Vagina (tissue), 2 donors: Measurements from ENCODE around the gene NEK11. TPM values are rescaled to one million over a fixed set of nuclear protein-coding genes. Genes with fewer than 3 reads are reported as not detected.

ENCODE experiments used
- DNase-seq, 2 donors: peaks; one replicate each; pipeline ENCODE4 v3.0.0-alpha.2; 2017; ENCODE audit errors: extremely low spot score in 2 of 2
- H3K27ac ChIP-seq: fragments of 200-600 bp; sonication (generic); one replicate; pipeline ENCODE4 v1.5.1; 2019
- H3K27me3 ChIP-seq: fragments of 200-600 bp; sonication (generic); one replicate; pipeline ENCODE4 v1.5.1; 2019
- H3K36me3 ChIP-seq, 2 donors: fragments of 200-600 bp; sonication (generic); one replicate each; pipeline ENCODE4 v1.5.1; 2017 to 2019
- H3K4me1 ChIP-seq: fragments of 200-600 bp; sonication (generic); one replicate; pipeline ENCODE4 v1.5.1; 2019
- H3K4me3 ChIP-seq, 2 donors: fragments of 200-600 bp; sonication (generic); 1 replicate in 1 of 2; 2 replicates in 1 of 2; pipeline ENCODE4 v1.5.1; 2016 to 2019
- H3K9me3 ChIP-seq: fragments of 200-600 bp; sonication (generic); one replicate; pipeline ENCODE4 v1.5.1; 2019
- POLR2A ChIP-seq, 2 donors: fragments of 450-650 bp; IDR thresholded peaks; one replicate each; pipeline ENCODE4 v1.6.1; 2017; ENCODE audit warnings: antibody characterized with exemption in 2 of 2, mild to moderate bottlenecking in 2 of 2, moderate library complexity in 2 of 2
- POLR2AphosphoS5 ChIP-seq, 2 donors: sonication (generic); formaldehyde crosslinking; IDR thresholded peaks; one replicate each; pipeline ENCODE4 v1.9.0; 2017; ENCODE audit warnings: antibody characterized with exemption in 2 of 2, mild to moderate bottlenecking in 2 of 2, low read depth in 1 of 2; ENCODE audit not compliant: insufficient read depth in 1 of 2
- intact Hi-C: fragments of 100-400 bp; cut with DNase I; formaldehyde crosslinking; loops from one replicate; pipeline ENCODE4 v1.15.1; 2023
- total RNA-seq: library from RNA; depleted of rRNA; stranded (reverse); fragments of >200 nt; gene quantifications from one replicate; pipeline ENCODE4 v1.2.3, GENCODE V29; 2016
- TF ChIP-seq, protein P1 (sequence below), 3 experiments: fragments of 450-650 bp in 2 of 3; fragments of 200-600 bp in 1 of 3; sonication (generic) in 1 of 3; IDR thresholded peaks; one replicate each; pipeline ENCODE4 v1.5.1; 2017 to 2019; ENCODE audit warnings: antibody characterized with exemption in 3 of 3, mild to moderate bottlenecking in 2 of 3, moderate library complexity in 2 of 3

Gene NEK11
- total RNA-seq, 1 donor from 2014 or later: 8.6 TPM

DNA sequence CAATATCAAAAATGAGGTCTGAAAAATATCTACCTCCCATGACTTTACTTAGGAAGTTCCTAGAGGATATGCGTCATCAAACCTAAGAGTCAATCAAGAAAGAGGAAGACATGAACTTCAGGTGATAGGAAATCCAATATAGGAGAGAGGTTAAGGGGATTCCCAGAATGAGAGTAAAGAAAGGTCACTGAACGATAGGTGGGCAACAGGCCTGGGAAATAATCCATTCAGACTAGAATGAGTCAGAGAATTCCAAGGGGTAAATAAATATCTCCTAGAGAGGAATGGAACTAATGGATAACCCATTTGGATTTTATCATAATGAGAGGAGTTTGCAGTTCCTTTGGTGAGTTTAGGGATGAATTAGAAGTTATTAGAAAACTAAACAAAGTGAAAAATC, 223.8 kb downstream of the NEK11 start:
- Histone ChIP-seq H3K4me3 (no peak overlapping the region), H3K36me3 (no peaks in the 10 kb centered on the region), H3K27me3 (no peaks in the 10 kb centered on the region), H3K9me3 (no peaks in the 10 kb centered on the region), H3K27ac (no peak overlapping the region), H3K4me1 (no peaks in the 10 kb centered on the region)
- intact Hi-C loops: no loop called here
- TF ChIP-seq, protein P1, sequence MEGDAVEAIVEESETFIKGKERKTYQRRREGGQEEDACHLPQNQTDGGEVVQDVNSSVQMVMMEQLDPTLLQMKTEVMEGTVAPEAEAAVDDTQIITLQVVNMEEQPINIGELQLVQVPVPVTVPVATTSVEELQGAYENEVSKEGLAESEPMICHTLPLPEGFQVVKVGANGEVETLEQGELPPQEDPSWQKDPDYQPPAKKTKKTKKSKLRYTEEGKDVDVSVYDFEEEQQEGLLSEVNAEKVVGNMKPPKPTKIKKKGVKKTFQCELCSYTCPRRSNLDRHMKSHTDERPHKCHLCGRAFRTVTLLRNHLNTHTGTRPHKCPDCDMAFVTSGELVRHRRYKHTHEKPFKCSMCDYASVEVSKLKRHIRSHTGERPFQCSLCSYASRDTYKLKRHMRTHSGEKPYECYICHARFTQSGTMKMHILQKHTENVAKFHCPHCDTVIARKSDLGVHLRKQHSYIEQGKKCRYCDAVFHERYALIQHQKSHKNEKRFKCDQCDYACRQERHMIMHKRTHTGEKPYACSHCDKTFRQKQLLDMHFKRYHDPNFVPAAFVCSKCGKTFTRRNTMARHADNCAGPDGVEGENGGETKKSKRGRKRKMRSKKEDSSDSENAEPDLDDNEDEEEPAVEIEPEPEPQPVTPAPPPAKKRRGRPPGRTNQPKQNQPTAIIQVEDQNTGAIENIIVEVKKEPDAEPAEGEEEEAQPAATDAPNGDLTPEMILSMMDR (IDR thresholded peaks at IDR 0.05): no peak
- TF ChIP-seq POLR2A (IDR thresholded peaks at IDR 0.05) (no peak), POLR2AphosphoS5 (IDR thresholded peaks at IDR 0.05; ENCODE audit: insufficient read depth in 1 of 2, low read depth in 1 of 2) (no peak)
- DNase-seq: no peak

DNA sequence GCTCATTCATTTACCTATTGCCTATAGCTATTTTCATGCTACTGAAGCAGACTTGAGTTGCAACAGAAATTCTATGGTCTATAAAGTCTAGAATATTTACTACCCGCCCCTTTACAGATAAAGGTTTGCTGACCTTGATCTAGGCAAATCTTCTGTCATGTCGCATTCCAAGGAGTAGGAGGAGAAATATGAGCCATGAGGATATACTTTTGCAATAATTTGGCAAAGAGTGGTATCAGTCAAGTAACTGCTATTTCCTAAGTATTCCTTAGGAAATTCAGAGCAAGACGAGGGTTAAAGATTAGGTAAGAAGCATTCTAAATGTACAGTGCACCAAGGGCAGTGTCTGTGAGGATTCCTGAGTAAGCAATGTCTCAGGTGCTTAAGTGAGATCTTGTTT, 233.8 kb downstream of the NEK11 start:
- Histone ChIP-seq H3K27me3 (no peaks in the 10 kb centered on the region), H3K9me3 (no peaks in the 10 kb centered on the region), H3K27ac (no peak overlapping the region), H3K4me3 (no peak overlapping the region), H3K36me3 (no peaks in the 10 kb centered on the region), H3K4me1 (no peaks in the 10 kb centered on the region)
- no peak for DNase-seq
- intact Hi-C loops: no loop called here
- TF ChIP-seq, protein P1 (IDR thresholded peaks at IDR 0.05): no peak
- TF ChIP-seq POLR2A (IDR thresholded peaks at IDR 0.05) (no peak), POLR2AphosphoS5 (IDR thresholded peaks at IDR 0.05; ENCODE audit: insufficient read depth in 1 of 2, low read depth in 1 of 2) (no peak)

- Histone ChIP-seq H3K9me3 (no peaks in the 10 kb centered on the region), H3K4me1 (no peaks in the 10 kb centered on the region), H3K36me3 (no peaks in the 10 kb centered on the region), H3K27ac (no peak overlapping the region), H3K27me3 (no peaks in the 10 kb centered on the region), H3K4me3 (no peak overlapping the region)
- DNase-seq: no peak
- intact Hi-C loops: no loop called here
- TF ChIP-seq POLR2A (IDR thresholded peaks at IDR 0.05) (no peak), POLR2AphosphoS5 (IDR thresholded peaks at IDR 0.05; ENCODE audit: insufficient read depth in 1 of 2, low read depth in 1 of 2) (no peak)
- TF ChIP-seq, protein P1 (IDR thresholded peaks at IDR 0.05): no peak
Measured at GRCh38 chr3:131261104-131261503, 234.4 kb downstream of the NEK11 start.

DNA sequence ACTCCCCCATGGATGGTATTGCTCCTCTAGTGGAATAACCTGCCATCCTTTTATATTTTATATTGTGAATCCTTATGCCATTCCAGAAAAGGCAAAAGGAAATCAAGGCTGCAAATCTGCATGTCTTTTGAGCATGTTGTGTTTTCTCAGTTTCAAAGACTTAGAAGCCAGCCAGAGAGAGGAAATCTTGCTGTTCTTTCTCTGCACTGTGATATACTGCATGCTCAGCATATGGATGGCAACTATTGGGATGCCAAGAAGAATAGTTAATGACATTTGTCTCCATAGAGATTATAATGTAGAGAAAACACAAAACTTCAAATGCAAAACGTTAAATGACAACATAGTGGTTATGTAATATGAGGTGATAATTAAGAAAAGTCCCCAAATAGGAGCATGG, 248.9 kb downstream of the NEK11 start:
- Histone ChIP-seq H3K4me1 (no peaks in the 10 kb centered on the region), H3K27ac (no peak overlapping the region), H3K4me3 (no peak overlapping the region), H3K27me3 (no peaks in the 10 kb centered on the region), H3K36me3 (no peaks in the 10 kb centered on the region), H3K9me3 (no peaks in the 10 kb centered on the region)
- intact Hi-C loops: no loop called here
- TF ChIP-seq POLR2AphosphoS5 (IDR thresholded peaks at IDR 0.05; ENCODE audit: insufficient read depth in 1 of 2, low read depth in 1 of 2) (no peak), POLR2A (IDR thresholded peaks at IDR 0.05) (no peak)
- no peak for DNase-seq

GRCh38 chr3:131277836-131278497, 251.3 kb downstream of the NEK11 start:
- H3K9me3 ChIP-seq: no peaks in the 10 kb centered on the region
- H3K27ac ChIP-seq: no peak overlapping the region
- no peaks in the 10 kb centered on the region for H3K27me3 ChIP-seq
- H3K4me1 ChIP-seq: no peaks in the 10 kb centered on the region
- no peak overlapping the region for H3K4me3 ChIP-seq
- intact Hi-C loops: no loop called here
- no peak for DNase-seq
- no peaks in the 10 kb centered on the region for H3K36me3 ChIP-seq
- TF ChIP-seq, protein P1 (IDR thresholded peaks at IDR 0.05): no peak
- no peak for TF ChIP-seq POLR2A (IDR thresholded peaks at IDR 0.05)
- no peak for TF ChIP-seq POLR2AphosphoS5 (IDR thresholded peaks at IDR 0.05; ENCODE audit: insufficient read depth in 1 of 2, low read depth in 1 of 2)
